Liver (tissue), 3 donors: ENCODE results near the gene LINC01488.

Source experiments
- CTCF ChIP-seq: fragments of 150-350 bp; IDR thresholded peaks from 2 replicates; pipeline ENCODE4 v1.5.1; 2017; ENCODE audit warnings: improper control_type of control experiment, low read depth, low read length; ENCODE audit not compliant: missing input control
- EGR1 ChIP-seq, 2 donors: IDR thresholded peaks; 2 replicates each; pipeline ENCODE4 v1.6.1; 2016 to 2018; ENCODE audit warnings: antibody characterized with exemption in 2 of 2, low read depth in 2 of 2
- GABPA ChIP-seq, 2 donors: IDR thresholded peaks in 1 of 2; conservative IDR thresholded peaks in 1 of 2; 2 replicates each; pipeline ENCODE4 v1.6.1; 2016; ENCODE audit warnings: antibody characterized with exemption in 2 of 2, mild to moderate bottlenecking in 1 of 2, moderate library complexity in 1 of 2
- RAD21 ChIP-seq, 2 donors: IDR thresholded peaks; 2 replicates each; pipeline ENCODE4 v1.6.1; 2016; ENCODE audit warnings: antibody characterized with exemption in 2 of 2, mild to moderate bottlenecking in 2 of 2
- REST ChIP-seq: IDR thresholded peaks from 2 replicates; pipeline ENCODE4 v1.6.1; 2016; ENCODE audit warnings: antibody characterized with exemption, mild to moderate bottlenecking
- YY1 ChIP-seq: IDR thresholded peaks from 2 replicates; pipeline ENCODE4 v1.6.1; 2016; ENCODE audit warnings: antibody characterized with exemption, mild to moderate bottlenecking
- ZBTB33 ChIP-seq: IDR thresholded peaks from 2 replicates; pipeline ENCODE4 v1.6.1; 2016; ENCODE audit warnings: antibody characterized with exemption
- donor health status: healthy.
- donor health status: healthy.

GRCh38 chr11:69520186-69520916, 38.9 kb downstream of the LINC01488 start:
- TF ChIP-seq CTCF (no peak), RAD21 (IDR thresholded peaks at IDR 0.05) (no peak), EGR1 (IDR thresholded peaks at IDR 0.05; ENCODE audit: low read depth in 2 of 2) (no peak), GABPA (IDR thresholded peaks at IDR 0.05 in 1 of 2, conservative IDR thresholded peaks at IDR 0.05 in 1 of 2) (no peak), REST (no peak), ZBTB33 (no peak), YY1 (no peak)
